GM21786 (cell line): ENCODE measurements around the gene RTEL1.
"Not testable (repeated sequence)": the region's sequence is repeated elsewhere in the genome, so short reads cannot be mapped to it uniquely, and the experiment has no call there.

ENCODE experiments used
- ATAC-seq: cut with Tn5 transposase; IDR thresholded peaks from one replicate; pipeline ENCODE4 v1.9.1; 2021; ENCODE audit not compliant: unreplicated experiment

RTEL1 gene

DNA sequence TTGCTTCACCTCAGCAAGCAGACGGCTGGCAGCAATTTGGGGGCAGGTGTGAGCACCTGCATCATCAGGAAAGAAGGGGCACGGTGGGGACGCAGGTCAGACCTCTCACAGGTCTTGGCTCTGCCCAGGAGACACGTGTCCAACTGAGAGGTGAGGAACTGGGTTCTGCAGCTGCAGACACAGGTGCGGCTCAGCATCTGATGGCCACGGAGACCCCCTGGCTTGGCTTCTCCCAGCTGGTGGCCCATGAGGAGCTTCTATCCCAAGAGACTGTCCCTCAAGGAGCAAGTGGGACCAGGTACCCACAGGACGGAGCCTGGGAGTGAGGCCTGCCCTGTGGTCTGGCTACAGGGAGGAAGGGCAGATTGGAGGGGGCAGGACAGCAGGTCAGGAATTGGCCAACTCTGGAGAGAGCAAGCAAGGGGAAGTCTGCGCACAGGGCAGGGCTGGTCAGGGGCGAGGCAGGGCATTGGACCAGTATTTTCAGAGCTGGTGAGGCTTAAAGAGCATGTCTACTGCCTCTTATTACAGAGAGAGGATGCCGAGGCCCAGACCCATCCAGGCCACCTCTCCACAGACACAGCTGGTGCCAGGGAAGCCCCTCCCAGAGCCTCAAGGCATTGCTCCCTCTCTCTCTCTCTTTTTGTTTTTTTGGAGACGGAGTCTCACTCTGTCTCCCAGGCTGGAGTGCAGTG is 9.1 kb upstream of the RTEL1 start:
- no peak for ATAC-seq

DNA sequence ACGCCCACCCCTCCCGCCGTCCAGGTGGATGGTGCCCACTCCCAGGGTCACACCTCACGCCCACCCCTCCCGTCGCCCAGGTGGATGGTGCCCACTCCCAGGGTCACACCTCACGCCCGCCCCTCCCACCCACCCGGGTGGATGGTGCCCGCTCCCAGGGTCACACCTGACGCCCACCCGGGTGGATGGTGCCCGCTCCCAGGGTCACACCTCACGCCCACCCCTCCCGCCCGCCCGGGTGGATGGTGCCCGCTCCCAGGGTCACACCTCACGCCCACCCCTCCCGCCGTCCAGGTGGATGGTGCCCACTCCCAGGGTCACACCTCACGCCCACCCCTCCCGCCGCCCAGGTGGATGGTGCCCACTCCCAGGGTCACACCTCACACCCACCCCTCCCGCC is 7.6 kb upstream of the RTEL1 start:
- ATAC-seq: not testable (repeated sequence)

DNA sequence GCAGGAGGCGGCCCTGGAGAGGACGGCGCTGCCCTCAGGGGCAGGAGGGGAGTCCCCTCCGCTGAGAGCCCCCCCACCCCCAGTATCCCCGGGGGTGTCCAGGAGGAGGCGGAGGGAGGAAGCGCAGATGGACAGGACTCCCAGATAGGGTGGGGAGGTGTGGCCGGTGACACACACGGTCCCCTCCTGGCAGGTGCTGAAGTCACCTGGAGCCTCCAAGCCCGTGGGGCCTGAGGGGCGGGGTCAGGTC is 6.2 kb upstream of the RTEL1 start:
- ATAC-seq: no peak

DNA sequence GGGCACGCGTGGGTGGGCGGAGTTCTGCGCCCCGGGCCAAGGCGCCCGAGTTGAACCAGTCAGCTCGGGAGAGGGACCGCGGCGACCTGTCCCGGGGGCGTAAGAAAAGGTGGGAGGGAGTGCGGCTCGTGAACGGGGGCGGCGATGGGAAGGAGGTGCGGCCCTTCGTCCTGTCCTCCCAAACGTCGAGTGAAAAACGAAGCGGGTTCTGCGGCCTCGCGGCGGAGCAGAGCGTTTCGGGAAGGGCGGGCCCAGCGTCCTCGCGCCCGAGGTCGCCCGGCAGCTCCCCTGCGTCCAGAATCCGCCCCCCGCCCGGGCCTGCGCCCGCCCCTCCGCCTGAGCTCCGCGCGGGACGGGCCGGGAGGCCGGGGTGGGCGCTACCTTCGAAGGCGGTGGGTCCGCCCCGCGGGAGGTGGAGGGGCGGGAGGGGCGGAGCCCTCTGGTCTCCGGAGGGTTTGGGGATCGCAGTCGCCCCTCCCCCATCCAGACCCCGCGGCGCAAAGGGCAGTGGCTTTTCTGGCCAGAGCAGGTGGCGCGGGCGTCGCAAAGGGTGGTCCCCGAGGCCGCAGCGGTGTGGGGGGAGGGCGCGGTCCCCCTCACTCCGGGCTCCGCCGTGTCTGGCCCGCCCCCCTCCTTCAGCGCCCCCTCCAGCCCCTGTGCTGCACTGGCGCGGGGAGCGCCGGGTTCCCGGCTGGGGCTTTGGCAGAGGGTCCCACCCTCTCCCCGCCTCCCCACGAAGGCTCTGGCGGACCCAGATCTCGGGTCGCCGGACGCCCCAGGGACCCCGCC is 5.7 kb upstream of the RTEL1 start:
- ATAC-seq: no peak

DNA sequence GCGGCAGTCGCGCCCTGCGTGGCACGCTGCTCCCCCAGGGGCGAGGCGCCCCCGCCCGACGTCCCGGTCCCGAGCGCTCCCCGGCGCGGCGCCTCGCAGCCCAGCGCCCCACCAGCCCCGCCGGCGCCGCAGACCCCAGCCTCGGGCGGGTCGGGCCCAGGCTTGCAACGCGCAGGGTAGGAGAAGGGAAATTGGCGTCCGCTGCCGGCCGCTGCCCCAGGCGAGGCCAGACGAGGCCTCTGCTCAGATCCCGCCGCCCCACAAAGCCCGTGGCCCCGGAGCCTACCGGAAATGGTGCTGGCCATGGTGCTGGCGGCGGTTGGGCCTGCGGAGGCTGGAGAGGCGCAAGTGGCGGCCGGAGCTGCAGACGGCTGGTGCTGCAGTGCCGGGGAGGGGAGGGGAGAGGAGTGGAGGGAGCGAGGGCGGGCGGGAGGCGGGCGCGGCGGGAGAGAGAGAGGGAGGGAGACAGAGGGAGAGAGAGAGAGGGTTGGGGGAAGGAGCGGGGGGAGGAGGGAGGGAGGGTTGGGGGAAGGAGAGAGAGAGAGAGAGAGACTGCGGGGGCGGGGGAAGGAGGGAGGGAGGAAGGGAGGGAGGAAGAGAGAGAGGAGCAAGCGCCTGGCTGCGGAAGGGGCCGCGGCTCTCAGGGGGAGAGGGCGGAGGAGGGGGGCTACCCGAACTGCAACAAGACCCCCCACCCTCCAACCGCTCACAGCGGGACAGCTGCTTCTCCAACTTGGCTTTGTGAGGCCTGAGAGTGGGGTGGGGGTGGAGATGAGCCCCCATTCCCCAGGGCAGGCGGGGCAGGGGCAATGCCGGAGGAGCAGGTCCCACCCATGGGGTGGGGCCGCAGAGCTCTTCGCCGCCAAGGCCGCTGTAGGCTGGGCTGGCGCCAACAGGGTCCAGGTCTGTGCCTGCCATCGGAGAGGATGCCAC is 4.8 kb upstream of the RTEL1 start, which contains the start of gene STMN3:
TSS of gene STMN3 (minus strand) at position 384 of the 933 bp plus-strand sequence. CDS start at position 305, 79 bp downstream.
- ATAC-seq: no peak

DNA sequence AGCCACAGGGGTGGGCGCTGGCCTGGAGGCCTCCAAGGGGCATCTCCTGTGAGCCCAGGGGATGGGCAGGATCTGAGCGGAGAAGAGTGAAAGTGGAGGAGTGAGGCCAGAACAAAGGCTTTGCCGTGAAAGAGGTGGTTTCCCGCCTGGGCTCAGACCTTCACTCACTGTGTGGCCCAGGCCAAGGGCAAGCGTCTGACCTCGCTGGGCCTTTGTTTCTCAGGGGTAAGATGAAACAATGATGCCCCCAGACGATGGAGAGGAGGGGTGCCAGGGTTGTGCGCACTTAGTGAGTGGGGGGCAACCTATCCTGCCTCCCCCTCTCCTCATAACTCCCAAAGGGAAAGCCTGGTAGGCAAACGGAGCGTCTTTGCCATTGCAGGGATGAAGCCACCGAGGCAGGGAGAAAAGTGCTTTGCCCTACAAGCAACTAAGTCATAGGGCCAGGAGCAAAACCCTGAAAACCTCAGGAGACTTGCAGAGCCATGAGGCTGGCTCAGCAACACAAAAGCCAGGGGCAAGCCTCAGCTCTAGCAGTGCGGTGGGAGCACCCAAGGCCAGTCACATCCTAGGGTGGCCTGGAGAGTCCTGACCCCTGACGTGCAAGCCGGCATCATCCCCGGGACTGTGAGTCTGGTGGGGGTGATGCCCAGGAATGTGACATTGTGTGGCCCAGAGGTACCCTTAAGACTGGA is 4.0 kb upstream of the RTEL1 start:
- no peak for ATAC-seq

DNA sequence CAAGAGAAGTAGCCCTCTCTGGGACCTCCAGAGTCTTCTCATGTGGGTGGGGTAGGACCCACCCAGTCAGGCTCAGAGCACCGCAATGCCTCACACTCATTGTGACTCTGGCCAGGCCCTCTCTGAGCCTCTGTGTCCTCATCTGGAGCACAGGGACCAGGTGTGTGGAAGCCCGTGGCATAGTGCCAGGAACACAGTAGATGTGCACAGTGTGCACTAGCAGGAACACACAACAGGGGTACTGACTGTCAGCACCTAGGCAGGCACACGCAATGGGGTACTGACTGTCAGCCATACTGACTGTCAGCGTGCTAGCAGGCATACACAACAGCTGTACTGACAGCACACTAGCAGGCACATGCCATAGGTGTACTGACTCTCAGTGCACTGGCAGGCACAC is 2.9 kb upstream of the RTEL1 start:
- ATAC-seq: no peak

DNA sequence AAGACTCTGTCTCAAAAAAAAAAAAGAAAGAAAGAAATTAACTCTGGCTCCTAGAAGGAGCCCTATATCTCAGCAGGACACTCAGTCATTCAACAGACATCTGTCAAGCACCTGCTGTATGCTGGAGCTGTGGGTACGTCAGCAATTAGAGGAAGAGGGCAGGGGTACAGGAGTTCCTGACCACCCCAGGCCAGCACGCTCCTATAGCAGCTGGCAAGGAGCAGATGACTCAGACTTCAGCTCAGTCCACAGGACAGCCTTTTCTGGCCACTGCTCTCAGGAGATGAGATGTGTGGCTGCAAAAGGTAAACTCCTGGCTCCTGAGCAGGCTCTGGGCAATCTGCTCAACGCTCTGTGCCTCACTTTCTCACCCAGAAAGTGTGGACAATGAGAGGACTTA is 1.7 kb upstream of the RTEL1 start:
- ATAC-seq: no peak

DNA sequence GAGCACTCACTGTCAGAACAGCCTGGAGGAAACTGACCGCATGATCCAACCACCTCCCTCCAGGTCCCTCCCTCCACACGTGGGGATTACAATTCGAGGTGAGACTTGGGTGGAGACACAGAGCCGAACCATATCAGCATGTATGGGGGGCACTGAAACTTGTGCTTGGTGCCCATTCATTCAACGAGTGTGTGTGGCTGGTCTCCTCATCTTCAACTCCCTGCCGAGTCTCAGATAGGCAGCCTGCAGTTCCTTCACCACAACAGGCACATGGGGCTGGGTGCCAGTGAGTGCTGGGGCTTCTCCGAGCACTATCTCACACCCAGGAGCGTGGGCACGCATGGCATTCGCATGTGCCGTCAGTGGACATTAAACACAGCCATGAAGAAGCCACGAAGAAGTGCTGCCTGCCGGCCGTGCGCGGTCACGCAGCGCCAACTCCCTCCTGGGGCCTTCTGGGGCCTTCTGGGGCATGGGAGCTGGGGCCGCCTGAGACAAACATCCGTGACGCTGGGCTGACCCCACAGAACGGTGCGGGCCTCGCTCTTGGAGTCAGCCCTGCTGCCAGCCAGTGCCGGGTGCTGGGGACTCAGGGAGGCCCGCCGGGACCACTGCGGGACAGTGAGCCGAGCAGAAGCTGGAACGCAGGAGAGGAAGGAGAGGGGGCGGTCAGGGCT is 714 bp upstream of the RTEL1 start:
- ATAC-seq: no peak

DNA sequence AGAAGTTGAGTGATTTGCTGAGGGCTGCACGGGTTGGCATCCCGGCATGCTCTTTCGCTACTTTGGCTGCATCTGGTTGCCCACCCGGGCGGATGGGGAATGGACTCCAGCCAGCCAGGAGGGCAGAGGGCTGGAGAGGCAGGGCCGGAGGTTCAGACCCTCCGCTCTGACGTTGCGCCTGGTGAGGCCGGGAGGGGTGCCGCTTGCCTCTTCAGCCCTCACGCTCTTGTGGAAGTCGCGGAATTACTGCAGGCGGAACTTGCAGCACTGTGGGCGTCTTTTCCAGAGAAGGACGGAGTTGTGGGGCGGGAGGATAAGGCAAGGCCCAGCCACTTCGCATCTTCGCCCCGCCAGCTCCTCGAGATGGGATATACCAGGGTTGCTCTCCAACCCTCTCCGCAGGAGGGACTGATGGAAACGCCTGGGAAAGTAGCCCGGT is 656 bp downstream of the RTEL1 start:
- ATAC-seq: peak; percentile 19

DNA sequence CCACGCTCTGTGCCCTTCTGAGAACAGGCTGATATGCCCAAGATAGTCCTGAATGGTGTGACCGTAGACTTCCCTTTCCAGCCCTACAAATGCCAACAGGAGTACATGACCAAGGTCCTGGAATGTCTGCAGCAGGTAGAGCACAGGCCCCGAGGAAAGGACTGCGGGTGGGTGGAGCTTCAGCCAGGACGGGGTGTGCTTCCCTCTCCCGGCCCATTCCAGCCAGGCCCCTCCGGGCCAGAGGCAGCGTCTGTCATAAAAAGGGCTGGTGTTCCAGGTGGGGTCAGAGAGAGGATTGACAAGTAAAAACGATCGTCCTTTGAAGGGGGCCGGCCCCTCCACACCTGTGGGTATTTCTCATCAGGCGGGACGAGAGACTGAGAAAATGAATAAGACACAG is 1.3 kb downstream of the RTEL1 start:
- no peak for ATAC-seq

DNA sequence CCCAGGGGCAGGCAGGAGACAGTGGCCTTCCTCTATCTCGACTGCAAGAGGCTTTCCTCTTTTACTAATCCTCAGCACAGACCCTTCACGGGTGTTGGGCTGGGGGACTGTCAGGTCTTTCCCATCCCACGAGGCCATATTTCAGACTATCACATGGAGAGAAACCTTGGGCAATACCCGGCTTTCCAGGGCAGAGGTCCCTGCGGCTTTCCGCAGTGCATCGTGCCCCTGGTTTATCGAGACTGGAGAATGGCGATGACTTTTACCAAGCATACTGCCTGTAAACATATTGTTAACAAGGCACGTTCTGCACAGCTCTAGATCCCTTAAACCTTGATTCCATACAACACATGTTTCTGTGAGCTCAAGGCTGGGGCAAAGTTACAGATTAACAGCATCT is 2.1 kb downstream of the RTEL1 start:
- ATAC-seq: not testable (repeated sequence)

DNA sequence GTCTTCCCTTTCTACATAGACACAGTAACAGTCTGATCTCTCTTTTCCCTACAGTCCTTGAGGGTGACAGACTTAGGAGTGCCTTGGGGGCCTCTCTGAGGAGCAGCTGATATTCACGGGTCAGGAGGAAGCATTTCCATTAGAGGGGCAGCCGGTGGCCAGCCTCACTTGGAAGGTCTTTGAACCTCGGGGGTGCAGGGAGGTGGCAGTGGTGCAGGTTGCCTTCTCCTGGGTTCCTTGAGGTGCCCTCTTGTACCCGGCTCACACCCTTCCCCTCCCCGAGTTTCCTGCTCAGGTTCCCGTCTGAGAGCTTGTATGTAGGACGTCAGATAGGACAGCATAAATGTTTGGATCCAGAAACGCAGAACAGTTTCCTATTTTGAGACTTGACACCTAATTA is 2.5 kb downstream of the RTEL1 start:
- ATAC-seq: no peak

DNA sequence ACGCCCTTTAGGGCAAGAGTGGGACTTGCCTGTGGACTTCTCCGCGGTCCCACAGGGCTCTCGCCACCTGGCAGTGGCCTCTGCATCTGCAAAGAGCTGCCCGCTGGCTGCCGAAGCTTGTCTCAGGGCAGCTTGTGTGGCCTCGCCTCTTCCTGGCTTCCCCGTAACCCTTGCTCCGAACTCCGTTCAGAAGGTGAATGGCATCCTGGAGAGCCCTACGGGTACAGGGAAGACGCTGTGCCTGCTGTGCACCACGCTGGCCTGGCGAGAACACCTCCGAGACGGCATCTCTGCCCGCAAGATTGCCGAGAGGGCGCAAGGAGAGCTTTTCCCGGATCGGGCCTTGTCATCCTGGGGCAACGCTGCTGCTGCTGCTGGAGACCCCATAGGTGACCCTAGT is 3.0 kb downstream of the RTEL1 start:
- no peak for ATAC-seq

DNA sequence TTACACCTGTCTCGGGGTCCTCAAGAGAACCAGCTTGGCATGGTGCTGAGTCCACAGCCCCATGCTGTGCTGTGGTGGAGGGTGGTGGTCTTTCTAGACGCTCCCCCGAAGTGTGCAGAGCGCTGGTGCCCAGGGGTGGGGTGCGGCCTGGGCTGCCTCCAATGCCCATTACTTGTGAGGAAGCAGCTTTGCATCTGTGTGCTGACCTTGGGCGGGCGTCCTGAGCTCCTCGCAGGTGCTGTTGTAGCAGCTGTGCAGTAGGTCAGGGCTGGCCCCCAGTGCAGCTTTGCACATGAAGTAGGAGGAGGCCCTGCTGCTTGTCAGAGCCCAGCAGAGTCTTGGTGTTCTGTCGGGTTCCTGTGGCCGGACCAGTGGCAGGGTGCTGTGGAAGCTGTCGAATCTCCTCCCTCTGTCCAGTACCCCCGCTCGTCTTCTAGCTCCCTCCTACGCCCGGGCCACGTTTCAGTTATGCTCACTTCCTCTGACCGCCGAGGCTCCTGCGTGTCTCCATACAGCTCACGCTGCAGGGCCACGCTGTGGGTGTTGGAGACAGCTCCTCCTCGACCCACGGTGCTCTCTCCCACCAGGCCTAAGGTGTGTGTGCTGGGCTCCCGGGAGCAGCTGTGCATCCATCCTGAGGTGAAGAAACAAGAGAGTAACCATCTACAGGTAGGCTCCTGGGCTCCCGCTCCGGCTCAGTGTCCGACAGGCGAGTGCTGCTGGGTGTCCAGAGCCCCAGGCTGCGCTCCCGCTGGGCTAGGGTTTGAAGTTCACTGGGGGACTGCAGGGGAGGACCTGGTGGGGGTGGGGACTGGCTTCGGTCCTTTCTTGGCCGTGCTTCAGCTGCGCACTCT is 4.1 kb downstream of the RTEL1 start:
- no peak for ATAC-seq

DNA sequence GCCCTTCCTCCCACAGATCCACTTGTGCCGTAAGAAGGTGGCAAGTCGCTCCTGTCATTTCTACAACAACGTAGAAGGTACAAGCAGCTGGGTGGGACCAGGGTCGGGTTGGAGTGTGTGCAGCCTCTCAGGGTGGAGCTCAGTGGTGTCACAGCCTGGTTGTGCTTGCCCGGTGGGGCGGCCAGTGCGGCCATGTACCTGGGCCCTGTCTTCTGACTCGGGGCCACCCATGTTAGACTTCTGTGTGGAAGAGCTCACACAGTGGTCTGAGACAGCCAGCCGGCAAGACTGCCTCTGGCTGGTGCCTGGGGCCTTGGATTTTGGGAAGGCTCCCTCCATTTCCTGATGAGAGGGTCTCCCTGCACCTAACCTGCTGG is 4.7 kb downstream of the RTEL1 start:
- ATAC-seq: no peak

DNA sequence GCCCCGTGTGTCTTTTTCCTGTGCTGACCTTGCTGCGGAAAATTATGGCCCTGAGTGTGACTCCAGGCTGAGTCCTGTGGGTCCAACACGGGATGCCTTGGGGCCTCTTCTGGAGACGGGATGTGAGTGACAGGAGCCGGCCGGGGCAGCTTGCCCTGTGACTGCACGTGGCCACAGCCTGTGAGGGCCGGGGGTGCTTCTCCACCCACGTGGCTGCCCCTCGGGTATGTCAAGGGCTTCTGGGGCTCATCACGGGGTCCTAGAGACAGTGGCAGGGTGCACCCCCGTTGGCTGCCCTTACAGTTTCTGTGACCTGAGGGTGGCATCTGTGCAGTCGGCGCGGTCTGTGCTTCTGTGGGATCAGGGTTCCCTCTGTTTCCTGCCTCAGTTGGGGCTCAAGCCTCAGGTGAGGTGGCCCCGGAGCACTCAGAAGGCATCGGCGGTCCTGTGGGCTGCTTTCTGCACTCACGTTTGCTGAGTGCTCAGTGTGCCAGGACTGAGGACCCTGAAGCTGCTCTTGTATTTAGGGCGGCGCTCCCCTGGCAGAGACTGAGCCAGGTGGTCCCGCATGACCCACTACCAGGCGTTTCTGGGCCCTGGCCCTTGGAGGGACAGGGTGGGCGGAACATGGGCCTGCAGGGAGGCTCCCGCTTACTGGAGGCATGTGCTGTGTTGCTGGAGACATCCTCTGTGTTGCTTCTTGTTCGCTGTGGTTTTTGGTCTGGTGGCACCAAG is 5.4 kb downstream of the RTEL1 start:
- ATAC-seq: no peak

DNA sequence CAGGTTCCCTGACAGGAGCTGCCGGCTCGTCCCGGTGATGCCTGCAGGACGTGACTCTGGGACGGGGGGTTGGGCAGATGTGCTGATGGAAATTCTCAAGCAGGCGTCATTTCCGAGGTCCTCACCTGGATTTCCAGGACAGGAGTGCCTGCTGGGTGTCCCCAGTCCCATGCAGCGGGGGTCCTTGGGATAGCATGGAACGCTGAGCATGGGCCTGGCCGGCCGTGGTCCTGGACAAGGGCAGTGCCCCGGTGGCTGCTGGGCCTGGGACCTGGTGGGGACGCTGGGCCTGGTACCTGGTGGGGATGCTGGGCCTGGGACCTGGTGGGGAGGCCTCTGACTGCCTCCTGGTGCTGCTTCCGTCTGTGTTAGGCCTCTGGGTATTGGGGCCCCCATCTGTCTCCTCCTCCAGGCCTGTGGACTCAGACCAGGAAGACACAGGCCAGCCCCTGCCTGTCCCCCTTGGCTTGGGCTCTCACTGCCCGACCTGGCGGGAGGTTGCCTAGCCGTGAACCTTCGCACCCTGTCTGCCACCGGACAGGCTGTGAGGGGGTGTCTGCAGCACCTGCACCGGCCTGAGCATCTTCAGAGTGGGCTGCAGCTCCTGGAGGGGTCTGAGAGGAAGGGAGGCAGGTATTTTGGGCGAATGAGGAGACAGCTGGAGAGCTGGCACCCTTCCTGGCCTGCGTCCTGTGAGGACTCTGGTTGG is 6.2 kb downstream of the RTEL1 start:
- no peak for ATAC-seq
